Activated CD4-positive, alpha-beta T cell treated with anti-CD3 and anti-CD28 coated beads, Interleukin-2, amount 10 ng/mL, durations not matched to agents 24 days and 14 days (primary cell): Measurements from ENCODE around the gene HBD. TPM values are rescaled to one million over a fixed set of nuclear protein-coding genes. Genes with fewer than 3 reads are reported as not detected.

Experiments
- DNase-seq: peaks from one replicate; pipeline ENCODE4 v3.0.0; 2022
- H3K27ac Mint-ChIP-seq: one replicate; pipeline ENCODE4 v1.8.0; 2022; ENCODE audit warnings: mild to moderate bottlenecking, mixed read lengths
- H3K27me3 Mint-ChIP-seq: one replicate; pipeline ENCODE4 v1.8.0; 2022; ENCODE audit warnings: mixed read lengths
- H3K36me3 Mint-ChIP-seq: one replicate; pipeline ENCODE4 v1.8.0; 2022; ENCODE audit warnings: low read depth, mild to moderate bottlenecking, mixed read lengths
- H3K4me1 Mint-ChIP-seq: one replicate; pipeline ENCODE4 v1.8.0; 2021; ENCODE audit warnings: mixed read lengths
- H3K4me3 Mint-ChIP-seq: one replicate; pipeline ENCODE4 v1.8.0; 2022; ENCODE audit warnings: mild to moderate bottlenecking, moderate library complexity, mixed read lengths
- H3K9me3 Mint-ChIP-seq: one replicate; pipeline ENCODE4 v1.8.0; 2021; ENCODE audit warnings: mixed read lengths
- intact Hi-C: fragments of 100-400 bp; cut with micrococcal nuclease; formaldehyde crosslinking; loops from one replicate; pipeline ENCODE4 v1.15.1; 2023
- total RNA-seq: library from RNA; stranded (reverse); gene quantifications from 2 replicates; pipeline ENCODE4 v1.2.3, GENCODE V29; 2022

HBD gene
- total RNA-seq, result not detected in 2 replicates

DNA sequence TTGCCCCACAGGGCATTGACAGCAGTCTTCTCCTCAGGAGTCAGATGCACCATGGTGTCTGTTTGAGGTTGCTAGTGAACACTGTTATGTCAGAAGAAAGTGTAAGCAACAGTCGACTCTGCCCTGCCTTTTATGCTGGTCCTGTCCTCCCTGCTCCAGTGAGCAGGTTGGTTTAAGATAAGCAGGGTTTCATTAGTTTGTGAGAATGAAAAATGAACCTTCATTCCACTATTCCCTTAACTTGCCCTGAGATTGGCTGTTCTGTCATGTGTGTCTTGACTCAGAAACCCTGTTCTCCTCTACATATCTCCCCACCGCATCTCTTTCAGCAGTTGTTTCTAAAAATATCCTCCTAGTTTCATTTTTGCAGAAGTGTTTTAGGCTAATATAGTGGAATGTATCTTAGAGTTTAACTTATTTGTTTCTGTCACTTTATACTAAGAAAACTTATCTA lies at the start of gene HBD:
TSS of gene HBD (minus strand) at position 103 of the 454 bp plus-strand sequence. CDS start at position 53, 50 bp downstream.
- intact Hi-C loops, result no loop called here
- H3K4me3 Mint-ChIP-seq, result no peak within 1 kb of the TSS
- H3K4me1 Mint-ChIP-seq, result peaks cover 6% of the 10 kb centered on the region
- no peak within 1 kb of the TSS for H3K27ac Mint-ChIP-seq
- no peaks in the 10 kb centered on the region for H3K36me3 Mint-ChIP-seq
- H3K27me3 Mint-ChIP-seq, result peaks cover 9% of the 10 kb centered on the region
- DNase-seq, result no peak
- H3K9me3 Mint-ChIP-seq, result no peaks in the 10 kb centered on the region

DNA sequence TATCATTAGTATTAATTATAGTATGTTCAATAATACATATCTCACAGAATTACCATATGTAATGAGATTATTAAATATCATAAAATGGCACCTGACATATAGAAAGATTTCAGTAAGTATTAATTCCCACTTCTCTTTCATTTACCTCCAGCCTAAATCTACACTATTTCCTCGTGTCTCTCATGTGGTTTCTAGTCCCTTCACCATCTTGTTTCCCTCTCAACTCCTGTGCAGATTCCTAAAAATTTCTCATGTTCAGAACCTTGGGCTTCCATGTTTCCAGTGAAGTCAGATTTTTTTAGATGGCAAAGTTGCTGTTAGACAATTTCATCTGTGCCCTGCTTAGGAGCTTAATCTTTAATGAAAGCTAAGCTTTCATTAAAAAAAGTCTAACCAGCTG lies 49.6 kb upstream of the HBD start:
- no peaks in the 10 kb centered on the region for H3K36me3 Mint-ChIP-seq
- no peak overlapping the region for H3K4me3 Mint-ChIP-seq
- peaks cover 3% of the 10 kb centered on the region for H3K4me1 Mint-ChIP-seq
- H3K27ac Mint-ChIP-seq, result no peak overlapping the region
- no peaks in the 10 kb centered on the region for H3K27me3 Mint-ChIP-seq
- intact Hi-C loops, result no loop called here
- H3K9me3 Mint-ChIP-seq, result no peaks in the 10 kb centered on the region
- DNase-seq, result no peak

GRCh38 chr11:5283086-5283485 lies 48.8 kb upstream of the HBD start:
- Mint-ChIP-seq H3K4me1 (peaks cover 3% of the 10 kb centered on the region), H3K36me3 (no peaks in the 10 kb centered on the region), H3K27ac (no peak overlapping the region), H3K27me3 (no peaks in the 10 kb centered on the region), H3K4me3 (no peak overlapping the region), H3K9me3 (no peaks in the 10 kb centered on the region)
- no peak for DNase-seq
- intact Hi-C loops, result no loop called here

- H3K36me3 Mint-ChIP-seq, result no peaks in the 10 kb centered on the region
- H3K9me3 Mint-ChIP-seq, result no peaks in the 10 kb centered on the region
- no peaks in the 10 kb centered on the region for H3K27me3 Mint-ChIP-seq
- DNase-seq, result no peak
- intact Hi-C loops, result no loop called here
- H3K4me1 Mint-ChIP-seq, result peaks cover 3% of the 10 kb centered on the region
- no peak overlapping the region for H3K4me3 Mint-ChIP-seq
- no peak overlapping the region for H3K27ac Mint-ChIP-seq
Measured at GRCh38 chr11:5282628-5283027, 48.3 kb upstream of the HBD start.

DNA sequence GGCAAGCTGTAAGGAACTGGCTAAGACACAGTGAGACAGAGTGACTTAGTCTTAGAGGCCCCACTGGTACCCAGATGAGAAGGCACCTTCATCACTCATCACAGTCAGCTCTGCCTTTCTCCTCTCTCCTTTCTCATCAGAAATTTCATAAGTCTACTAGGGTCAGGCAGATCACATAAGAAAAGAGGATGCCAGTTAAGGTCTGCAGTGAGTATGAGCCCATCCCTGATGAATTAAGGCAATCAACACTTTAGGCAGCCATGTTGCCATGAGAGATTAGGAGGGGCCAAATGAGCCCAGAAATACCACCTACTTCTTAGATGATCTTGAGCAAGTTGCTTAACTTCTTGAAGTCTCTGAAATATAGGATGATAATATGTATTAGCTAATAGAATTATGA lies 47.3 kb upstream of the HBD start:
- Mint-ChIP-seq H3K27ac (no peak overlapping the region), H3K9me3 (no peaks in the 10 kb centered on the region)
- intact Hi-C loops, result no loop called here

DNA sequence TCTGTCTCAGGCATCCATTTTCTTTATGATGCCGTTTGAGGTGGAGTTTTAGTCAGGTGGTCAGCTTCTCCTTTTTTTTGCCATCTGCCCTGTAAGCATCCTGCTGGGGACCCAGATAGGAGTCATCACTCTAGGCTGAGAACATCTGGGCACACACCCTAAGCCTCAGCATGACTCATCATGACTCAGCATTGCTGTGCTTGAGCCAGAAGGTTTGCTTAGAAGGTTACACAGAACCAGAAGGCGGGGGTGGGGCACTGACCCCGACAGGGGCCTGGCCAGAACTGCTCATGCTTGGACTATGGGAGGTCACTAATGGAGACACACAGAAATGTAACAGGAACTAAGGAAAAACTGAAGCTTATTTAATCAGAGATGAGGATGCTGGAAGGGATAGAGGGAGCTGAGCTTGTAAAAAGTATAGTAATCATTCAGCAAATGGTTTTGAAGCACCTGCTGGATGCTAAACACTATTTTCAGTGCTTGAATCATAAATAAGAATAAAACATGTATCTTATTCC lies 46.4 kb upstream of the HBD start:
- no peaks in the 10 kb centered on the region for H3K9me3 Mint-ChIP-seq
- intact Hi-C loops, result no loop called here

More for the DNA sequence above, 47.3 kb upstream of the HBD start:
- Mint-ChIP-seq H3K27me3 (no peaks in the 10 kb centered on the region), H3K4me3 (no peak overlapping the region), H3K36me3 (no peaks in the 10 kb centered on the region), H3K4me1 (peaks cover 3% of the 10 kb centered on the region)
- no peak for DNase-seq

GRCh38 chr11:5279471-5280090 lies 45.3 kb upstream of the HBD start:
- no peak overlapping the region for H3K4me3 Mint-ChIP-seq
- intact Hi-C loops, result no loop called here
- H3K27me3 Mint-ChIP-seq, result no peaks in the 10 kb centered on the region

More for the DNA sequence above, 46.4 kb upstream of the HBD start:
- no peaks in the 10 kb centered on the region for H3K36me3 Mint-ChIP-seq
- H3K4me3 Mint-ChIP-seq, result no peak overlapping the region
- no peaks in the 10 kb centered on the region for H3K27me3 Mint-ChIP-seq
- peaks cover 3% of the 10 kb centered on the region for H3K4me1 Mint-ChIP-seq
- DNase-seq, result peak; percentile 63
- H3K27ac Mint-ChIP-seq, result peak overlapping the region; percentile 46

DNA sequence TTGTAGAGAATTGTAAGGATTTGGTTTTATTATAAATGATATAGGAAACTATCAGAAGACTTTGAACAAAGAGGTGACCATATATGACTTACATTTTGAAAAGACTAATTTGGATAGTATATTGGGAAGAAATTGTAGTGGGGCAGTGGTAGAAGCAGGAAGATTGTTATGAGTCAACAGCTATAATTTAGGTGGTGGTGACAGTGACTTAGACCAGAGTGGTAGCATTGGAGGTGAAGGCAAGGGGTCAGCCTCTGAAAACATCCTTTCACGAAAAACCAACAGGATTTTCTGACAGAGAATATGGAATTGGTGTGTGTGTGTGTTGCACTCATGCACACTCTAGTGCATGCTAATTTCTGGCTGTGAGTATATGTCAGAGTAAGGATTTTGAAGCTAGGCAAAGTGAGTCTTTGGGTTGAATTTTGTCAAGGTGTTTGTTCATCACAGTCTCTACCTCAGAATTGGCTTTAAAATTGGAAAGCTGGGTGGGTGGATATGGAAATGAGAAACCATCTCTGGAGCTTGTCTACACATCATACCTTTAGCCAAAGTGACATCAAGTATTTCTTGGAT lies 43.6 kb upstream of the HBD start:
- DNase-seq, result no peak

More at GRCh38 chr11:5279471-5280090, 45.3 kb upstream of the HBD start:
- no peak for DNase-seq
- Mint-ChIP-seq H3K9me3 (no peaks in the 10 kb centered on the region), H3K27ac (no peak overlapping the region), H3K36me3 (no peaks in the 10 kb centered on the region), H3K4me1 (peaks cover 3% of the 10 kb centered on the region)

DNA sequence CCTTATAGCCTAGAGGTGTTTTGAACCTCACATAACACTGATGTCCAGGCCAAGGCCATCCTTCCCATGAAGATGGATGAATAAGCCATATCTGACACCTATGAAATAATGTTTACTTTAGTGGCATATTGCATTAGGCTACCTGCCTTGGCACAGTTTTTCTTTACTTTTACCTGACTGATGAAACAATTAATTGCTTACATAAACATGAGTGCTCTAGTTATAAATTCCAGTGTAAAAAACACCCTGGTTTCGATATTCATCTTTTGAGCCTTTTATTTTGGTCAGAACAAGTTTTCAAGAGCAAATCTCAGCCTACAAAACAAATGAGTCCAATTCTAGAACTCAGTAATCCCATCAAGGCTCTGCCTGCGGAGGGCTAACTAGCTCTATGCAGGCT lies 42.4 kb upstream of the HBD start:
- DNase-seq, result no peak
- intact Hi-C loops, result no loop called here
- H3K27me3 Mint-ChIP-seq, result no peaks in the 10 kb centered on the region
- peaks cover 3% of the 10 kb centered on the region for H3K4me1 Mint-ChIP-seq
- no peak overlapping the region for H3K27ac Mint-ChIP-seq
- H3K4me3 Mint-ChIP-seq, result no peak overlapping the region
- H3K9me3 Mint-ChIP-seq, result no peaks in the 10 kb centered on the region
- H3K36me3 Mint-ChIP-seq, result no peaks in the 10 kb centered on the region

More for the DNA sequence above, 43.6 kb upstream of the HBD start:
- Mint-ChIP-seq H3K36me3 (no peaks in the 10 kb centered on the region), H3K4me3 (no peak overlapping the region), H3K9me3 (no peaks in the 10 kb centered on the region), H3K4me1 (peaks cover 3% of the 10 kb centered on the region), H3K27me3 (no peaks in the 10 kb centered on the region), H3K27ac (no peak overlapping the region)
- intact Hi-C loops, result no loop called here

GRCh38 chr11:5275369-5276110 lies 41.3 kb upstream of the HBD start:
- no peak for DNase-seq
- no peak overlapping the region for H3K4me3 Mint-ChIP-seq
- intact Hi-C loops, result no loop called here
- peaks cover under 1% of the 10 kb centered on the region for H3K4me1 Mint-ChIP-seq
- no peaks in the 10 kb centered on the region for H3K36me3 Mint-ChIP-seq
- no peaks in the 10 kb centered on the region for H3K9me3 Mint-ChIP-seq
- H3K27me3 Mint-ChIP-seq, result no peaks in the 10 kb centered on the region
- no peak overlapping the region for H3K27ac Mint-ChIP-seq

- Mint-ChIP-seq H3K27ac (no peak overlapping the region), H3K4me1 (no peaks in the 10 kb centered on the region), H3K27me3 (no peaks in the 10 kb centered on the region), H3K9me3 (no peaks in the 10 kb centered on the region), H3K4me3 (no peak overlapping the region), H3K36me3 (no peaks in the 10 kb centered on the region)
- no peak for DNase-seq
- intact Hi-C loops, result no loop called here
Measured at GRCh38 chr11:5274395-5274794, 40.1 kb upstream of the HBD start.

- no peak for DNase-seq
- intact Hi-C loops, result no loop called here
- no peaks in the 10 kb centered on the region for H3K36me3 Mint-ChIP-seq
- H3K9me3 Mint-ChIP-seq, result no peaks in the 10 kb centered on the region
- no peaks in the 10 kb centered on the region for H3K4me1 Mint-ChIP-seq
- H3K27me3 Mint-ChIP-seq, result peaks cover 2% of the 10 kb centered on the region
- H3K27ac Mint-ChIP-seq, result no peak overlapping the region
- no peak overlapping the region for H3K4me3 Mint-ChIP-seq
Measured at GRCh38 chr11:5272395-5273017, 38.2 kb upstream of the HBD start.

GRCh38 chr11:5269715-5270147 lies 35.4 kb upstream of the HBD start, which contains the start of gene HBE1:
HBE1 (minus strand) TSS chr11:5269945; CDS start chr11:5269890, 55 bp downstream.
- no peak for DNase-seq
- Mint-ChIP-seq H3K36me3 (no peaks in the 10 kb centered on the region), H3K4me3 (no peak within 1 kb of the TSS), H3K27ac (no peak within 1 kb of the TSS), H3K4me1 (no peaks in the 10 kb centered on the region), H3K9me3 (no peaks in the 10 kb centered on the region), H3K27me3 (peaks cover 3% of the 10 kb centered on the region)
- intact Hi-C loops, result no loop called here
